IPS DF 6.9 (cell line): Measurements from ENCODE around the gene RBM38.

Experiments
- DNase-seq: peaks from one replicate; pipeline ENCODE4 v3.0.0-alpha.2; 2013; ENCODE audit warnings: low read depth, low spot score
- H3K27ac ChIP-seq: one replicate; pipeline ENCODE4 v1.5.1; 2013; ENCODE audit warnings: low read length, control low read depth
- H3K27me3 ChIP-seq: 2 replicates; pipeline ENCODE4 v1.6.1; 2013; ENCODE audit warnings: mild to moderate bottlenecking, low read length; ENCODE audit not compliant: control insufficient read depth, insufficient read depth
- H3K36me3 ChIP-seq: 2 replicates; pipeline ENCODE4 v1.6.1; 2013; ENCODE audit warnings: low read length; ENCODE audit not compliant: control insufficient read depth, insufficient read depth
- H3K4me1 ChIP-seq: 2 replicates; pipeline ENCODE4 v1.6.1; 2013; ENCODE audit warnings: low read length; ENCODE audit not compliant: control insufficient read depth, insufficient read depth
- H3K4me3 ChIP-seq: 2 replicates; pipeline ENCODE4 v1.5.1; 2013; ENCODE audit warnings: mild to moderate bottlenecking, low read length
- H3K9me3 ChIP-seq: 2 replicates; pipeline ENCODE4 v1.6.1; 2013; ENCODE audit warnings: low read length, inconsistent platforms; ENCODE audit not compliant: control insufficient read depth, insufficient read depth
- WGBS: extraction: QIAGEN DNeasy Blood & Tissue Kit; methylation state at CpG from one replicate; pipeline ENCODE4 v1.1.7; 2013; ENCODE audit warnings: mixed read lengths, missing lambda C conversion rate; ENCODE audit not compliant: insufficient read length, insufficient coverage; 5-methylcytosine and 5-hydroxymethylcytosine counted together

Gene RBM38

GRCh38 chr20:57451795-57452661, 60.8 kb downstream of the RBM38 start:
- WGBS = no CpG with 5 or more reads among the region's 21 CpGs
- H3K27ac ChIP-seq = no peak overlapping the region
- no peak for DNase-seq
- no peaks in the 10 kb centered on the region for H3K4me1 ChIP-seq
- H3K9me3 ChIP-seq = no peaks in the 10 kb centered on the region
- no peaks in the 10 kb centered on the region for H3K36me3 ChIP-seq
- H3K27me3 ChIP-seq = no peaks in the 10 kb centered on the region
- H3K4me3 ChIP-seq = no peak overlapping the region

DNA sequence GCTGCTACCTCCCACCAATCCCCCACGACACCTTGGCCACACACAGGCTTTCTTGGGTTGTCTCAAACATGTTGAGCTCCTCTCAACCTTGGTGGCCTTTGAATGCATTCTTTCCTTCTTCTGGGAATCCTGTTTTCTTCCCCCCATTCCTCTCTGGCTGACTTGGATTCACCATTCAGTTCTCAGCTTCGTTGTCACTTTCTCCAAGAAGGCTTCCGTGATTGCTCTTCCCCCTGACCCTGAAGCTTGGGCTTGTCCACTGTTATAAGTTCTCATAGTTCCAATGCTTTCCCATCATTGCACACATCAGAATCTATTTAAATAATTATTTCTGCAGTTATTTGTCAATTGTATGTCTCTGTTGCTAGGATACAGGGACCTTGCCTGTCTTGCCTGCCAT, 64.2 kb downstream of the RBM38 start:
- Histone ChIP-seq H3K27me3 (no peaks in the 10 kb centered on the region), H3K4me1 (no peaks in the 10 kb centered on the region; the same call in 1 of the 2 replicates), H3K4me3 (no peak overlapping the region), H3K9me3 (no peaks in the 10 kb centered on the region), H3K27ac (no peak overlapping the region), H3K36me3 (no peaks in the 10 kb centered on the region)
- no CpG with 5 or more reads among the region's 3 CpGs for WGBS
- DNase-seq = no peak

GRCh38 chr20:57456116-57456515, 64.9 kb downstream of the RBM38 start:
- H3K4me1 ChIP-seq = no peaks in the 10 kb centered on the region; the same call in 1 of the 2 replicates
- H3K27me3 ChIP-seq = no peaks in the 10 kb centered on the region
- no peak overlapping the region for H3K27ac ChIP-seq
- 100% methylated on average over 1 of the region's 13 CpGs for WGBS
- no peaks in the 10 kb centered on the region for H3K36me3 ChIP-seq
- DNase-seq = no peak
- no peak overlapping the region for H3K4me3 ChIP-seq
- no peaks in the 10 kb centered on the region for H3K9me3 ChIP-seq

DNA sequence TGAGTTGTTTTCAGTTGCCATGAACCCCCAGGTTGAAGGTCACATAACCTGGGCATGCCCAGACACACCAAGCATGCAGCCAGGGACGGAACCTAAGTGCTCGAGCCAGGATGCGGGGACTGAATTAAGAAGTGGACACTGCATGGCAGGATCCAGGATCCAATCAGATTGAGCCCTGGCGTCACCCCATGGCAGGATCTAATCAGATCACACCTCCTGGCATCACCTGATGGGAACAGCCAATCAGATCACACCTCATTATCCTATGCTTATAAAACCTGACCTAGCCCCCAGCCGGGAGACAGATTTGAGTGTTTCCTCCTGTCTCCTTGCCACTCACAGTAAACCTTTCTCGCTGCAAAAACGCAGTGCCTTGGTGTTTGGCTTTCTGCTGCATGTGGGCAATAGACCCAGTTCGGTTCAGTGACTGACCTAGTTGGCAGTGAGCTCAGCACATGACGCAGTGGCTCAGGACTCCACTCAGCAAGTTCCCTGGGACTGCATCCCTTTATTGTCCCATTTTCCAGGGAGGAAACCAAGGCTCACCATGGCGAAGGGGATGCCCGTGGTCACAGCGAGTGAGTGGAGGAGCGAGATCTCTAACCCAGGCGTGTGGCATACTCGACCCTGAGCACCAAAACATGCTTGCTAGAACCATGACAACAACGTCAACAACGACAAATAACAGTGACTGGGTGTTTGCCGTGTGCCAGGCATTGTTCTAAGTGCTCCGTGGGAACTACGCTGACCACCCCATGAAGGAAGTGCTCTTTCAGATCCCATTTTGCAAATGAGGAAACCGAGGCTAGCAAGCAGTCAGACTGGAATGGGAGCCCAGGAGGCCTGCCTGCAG, 66.3 kb downstream of the RBM38 start:
- DNase-seq = no peak

GRCh38 chr20:57458400-57459160, 67.4 kb downstream of the RBM38 start:
- Histone ChIP-seq H3K27ac (no peak overlapping the region), H3K9me3 (no peaks in the 10 kb centered on the region), H3K36me3 (no peaks in the 10 kb centered on the region), H3K4me1 (no peaks in the 10 kb centered on the region; the same call in 1 of the 2 replicates), H3K4me3 (no peak overlapping the region), H3K27me3 (no peaks in the 10 kb centered on the region)
- WGBS = no CpG with 5 or more reads among the region's 7 CpGs
- DNase-seq = no peak

More for the DNA sequence above, 66.3 kb downstream of the RBM38 start:
- Histone ChIP-seq H3K27ac (no peak overlapping the region), H3K27me3 (no peaks in the 10 kb centered on the region), H3K4me1 (no peaks in the 10 kb centered on the region; the same call in 1 of the 2 replicates), H3K36me3 (no peaks in the 10 kb centered on the region), H3K9me3 (no peaks in the 10 kb centered on the region), H3K4me3 (no peak overlapping the region)
- WGBS = no CpG with 5 or more reads among the region's 21 CpGs
